ENCODE data around the gene C12orf60. TPM values are rescaled to one million over a fixed set of nuclear protein-coding genes. Genes with fewer than 3 reads are reported as not detected.
A peak's percentile ranks its signal among the peaks of the same experiment; 100 is the strongest.

The C12orf60 gene
- total and polyA plus RNA-seq, 4 experiments from 2014 or later, result 0.45 to 2.0 (median 1.4) TPM

DNA sequence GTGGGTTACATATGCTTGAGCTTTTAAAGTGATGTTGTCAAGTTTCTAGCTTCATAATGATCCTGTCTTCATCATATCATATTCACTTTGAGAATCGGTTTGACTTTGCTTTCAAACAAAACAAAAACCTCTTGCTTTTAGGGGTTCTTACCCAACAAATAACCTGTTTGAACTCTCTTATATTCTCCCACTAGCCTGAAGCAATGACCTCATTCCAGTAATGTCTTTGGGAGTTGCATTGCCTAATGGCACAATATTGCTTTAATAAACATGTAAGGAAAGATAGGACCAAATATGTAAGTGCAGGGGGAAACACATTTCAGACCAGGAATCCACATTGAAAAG is 27.9 kb upstream of the C12orf60 start:
- peaks cover 0 to 25% of the 10 kb centered on the region in 2 donors for H3K36me3 Mint-ChIP-seq
- Histone ChIP-seq H3K9me3 (ENCODE audit: control insufficient read depth in 1 of 2, low read length in 2 of 2) (no peaks in the 10 kb centered on the region), H3K27ac (ENCODE audit: low read depth, low read length) (peak overlapping the region; percentile 73), H3K4me1 (ENCODE audit: insufficient read depth, low read length) (peaks cover 38% of the 10 kb centered on the region), H3K36me3 (ENCODE audit: insufficient read depth, low read length) (no peaks in the 10 kb centered on the region), H3K4me3 (ENCODE audit: low read length in 2 of 2) (peak overlapping the region in 1 of 2 donors; percentile 87), H3K27me3 (ENCODE audit: insufficient read depth, low read length) (no peaks in the 10 kb centered on the region)
- peak overlapping the region; percentile 97 to 100 (median 99) for H3K27ac Mint-ChIP-seq
- peaks cover 0 to 8% (median 0%) of the 10 kb centered on the region in 8 donors for H3K9me3 Mint-ChIP-seq
- ChIA-PET CTCF (ENCODE audit: partially characterized antibody) (interaction anchor here (1.2 to 3.3 kb wide), 10 partner anchors 9 to 445 kb away, joined by 3 to 14 read pairs (median 4); partner anchors contain the start of genes ATF7IP, C12orf60, ERP27 and RERG), POLR2A (ENCODE audit: partially characterized antibody) (interaction anchor here (0.8 to 8.5 kb wide), 11 partner anchors 8 to 410 kb away, joined by 3 to 376 read pairs (median 4); partner anchors contain the start of genes ARHGDIB, ATF7IP, C12orf60 and WBP11)
- no peaks in the 10 kb centered on the region for H3K27me3 Mint-ChIP-seq
- H3K4me1 Mint-ChIP-seq, result peaks cover 28 to 58% (median 41%) of the 10 kb centered on the region in 4 donors
- DNase-seq, result no peak
- H3K4me3 Mint-ChIP-seq, result peak overlapping the region; percentile 96 to 99 (median 99)
- intact Hi-C loops (cut with micrococcal nuclease), result loop anchor here (1.0 to 2.0 kb wide), 3 partner anchors 10 to 221 kb away; no protein-coding TSS in a partner anchor

DNA sequence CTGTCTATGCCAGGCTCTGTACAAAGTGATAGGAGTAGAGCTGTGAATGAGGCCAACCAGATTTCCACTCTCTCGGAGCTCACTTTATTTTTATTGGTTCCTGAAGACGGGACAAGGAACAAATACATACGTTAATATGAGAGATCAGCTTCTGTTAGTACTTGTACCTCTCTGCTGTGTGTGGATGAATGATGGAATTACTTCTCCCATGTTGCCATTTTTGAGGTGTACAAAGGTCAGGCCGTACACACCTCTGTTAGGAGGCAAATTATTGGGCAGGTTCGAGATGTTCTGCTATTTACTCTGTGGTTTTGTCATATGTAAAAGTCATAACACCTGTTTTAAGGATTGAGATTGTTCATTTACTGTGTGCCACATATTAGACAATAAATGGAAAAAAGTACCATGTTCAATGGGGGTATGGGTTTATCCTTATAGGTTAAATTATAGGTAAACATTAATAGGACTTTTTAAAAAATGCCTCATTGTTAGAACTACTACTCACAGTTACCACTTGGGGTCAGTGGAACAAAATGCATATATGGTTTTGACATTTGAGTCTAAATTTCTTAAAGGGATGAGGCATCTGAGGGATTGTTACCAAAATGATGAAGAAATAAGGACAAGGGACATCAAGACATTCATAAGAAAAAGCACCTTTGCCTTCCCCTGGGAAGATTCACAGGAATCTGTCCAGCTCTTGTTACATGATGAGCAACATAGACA is 27.1 kb upstream of the C12orf60 start:
- H3K27me3 Mint-ChIP-seq, result no peaks in the 10 kb centered on the region
- DNase-seq, result no peak
- peaks cover 0 to 3% (median 0%) of the 10 kb centered on the region in 8 donors for H3K9me3 Mint-ChIP-seq
- peaks cover 38% of the 10 kb centered on the region for H3K4me1 ChIP-seq (ENCODE audit: insufficient read depth, low read length)
- peak overlapping the region in 6 of 8 donors; percentile 11 to 99 (median 98) for H3K4me3 Mint-ChIP-seq
- ChIA-PET CTCF (ENCODE audit: partially characterized antibody) (interaction anchor here (1.2 to 3.3 kb wide), 8 partner anchors 8 to 445 kb away, joined by 3 to 14 read pairs (median 5); partner anchors contain the start of genes C12orf60, ERP27, RERG and WBP11), POLR2A (ENCODE audit: partially characterized antibody) (interaction anchor here (2.8 to 8.5 kb wide), 4 partner anchors 8 to 185 kb away, joined by 23 to 376 read pairs (median 145); partner anchors contain the start of genes ARHGDIB, C12orf60 and WBP11)
- H3K4me3 ChIP-seq (ENCODE audit: low read length in 2 of 2), result no peak overlapping the region
- no peaks in the 10 kb centered on the region for H3K9me3 ChIP-seq (ENCODE audit: control insufficient read depth in 1 of 2, low read length in 2 of 2)
- H3K27ac Mint-ChIP-seq, result peak overlapping the region in 3 of 7 donors; percentile 34 to 100 (median 97)
- H3K27ac ChIP-seq (ENCODE audit: low read depth, low read length), result no peak overlapping the region
- H3K36me3 ChIP-seq (ENCODE audit: insufficient read depth, low read length), result no peaks in the 10 kb centered on the region
- no peaks in the 10 kb centered on the region for H3K27me3 ChIP-seq (ENCODE audit: insufficient read depth, low read length)
- peaks cover 29 to 52% (median 40%) of the 10 kb centered on the region in 4 donors for H3K4me1 Mint-ChIP-seq
- intact Hi-C loops (cut with micrococcal nuclease), result no loop called here
- peaks cover 0 to 19% of the 10 kb centered on the region in 2 donors for H3K36me3 Mint-ChIP-seq

DNA sequence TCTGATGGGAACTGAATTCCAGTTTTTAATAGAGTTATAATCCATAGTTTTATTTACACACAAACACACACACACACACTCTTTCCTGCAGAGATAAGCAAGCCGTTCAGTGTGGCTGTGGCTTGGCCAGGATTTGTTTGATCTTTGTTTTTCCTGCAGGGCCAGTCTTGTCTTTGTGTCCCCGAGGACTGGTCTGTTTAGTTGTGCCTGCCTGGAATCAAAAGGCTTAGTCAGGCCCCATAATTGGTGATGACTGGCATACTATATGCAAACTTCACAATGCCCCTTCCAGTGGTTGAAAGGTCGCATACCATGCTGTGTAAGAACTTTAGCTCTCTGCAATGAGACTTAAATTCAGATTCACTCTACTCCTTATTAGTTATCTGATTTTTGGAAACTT is 26.2 kb upstream of the C12orf60 start:
- peaks cover 0 to 2% (median 0%) of the 10 kb centered on the region in 8 donors for H3K9me3 Mint-ChIP-seq
- no peaks in the 10 kb centered on the region for H3K27me3 Mint-ChIP-seq
- Histone ChIP-seq H3K27me3 (ENCODE audit: insufficient read depth, low read length) (no peaks in the 10 kb centered on the region), H3K4me1 (ENCODE audit: insufficient read depth, low read length) (peaks cover 32% of the 10 kb centered on the region), H3K9me3 (ENCODE audit: control insufficient read depth in 1 of 2, low read length in 2 of 2) (no peaks in the 10 kb centered on the region), H3K4me3 (ENCODE audit: low read length in 2 of 2) (no peak overlapping the region), H3K27ac (ENCODE audit: low read depth, low read length) (no peak overlapping the region), H3K36me3 (ENCODE audit: insufficient read depth, low read length) (no peaks in the 10 kb centered on the region)
- ChIA-PET CTCF (ENCODE audit: partially characterized antibody) (interaction anchor here (1.0 to 1.2 kb wide), 4 partner anchors 11 to 25 kb away, joined by 3 to 4 read pairs (median 4); no protein-coding TSS in a partner anchor), POLR2A (ENCODE audit: partially characterized antibody) (interaction anchor here (0.8 to 5.4 kb wide), 3 partner anchors 7 to 26 kb away, joined by 3 to 41 read pairs (median 5); a partner anchor contains a TSS)
- no peak overlapping the region for H3K4me3 Mint-ChIP-seq
- peaks cover 0 to 13% of the 10 kb centered on the region in 2 donors for H3K36me3 Mint-ChIP-seq
- no peak overlapping the region for H3K27ac Mint-ChIP-seq
- intact Hi-C loops (cut with micrococcal nuclease), result no loop called here
- H3K4me1 Mint-ChIP-seq, result peaks cover 22 to 45% (median 33%) of the 10 kb centered on the region in 4 donors
- DNase-seq, result no peak

DNA sequence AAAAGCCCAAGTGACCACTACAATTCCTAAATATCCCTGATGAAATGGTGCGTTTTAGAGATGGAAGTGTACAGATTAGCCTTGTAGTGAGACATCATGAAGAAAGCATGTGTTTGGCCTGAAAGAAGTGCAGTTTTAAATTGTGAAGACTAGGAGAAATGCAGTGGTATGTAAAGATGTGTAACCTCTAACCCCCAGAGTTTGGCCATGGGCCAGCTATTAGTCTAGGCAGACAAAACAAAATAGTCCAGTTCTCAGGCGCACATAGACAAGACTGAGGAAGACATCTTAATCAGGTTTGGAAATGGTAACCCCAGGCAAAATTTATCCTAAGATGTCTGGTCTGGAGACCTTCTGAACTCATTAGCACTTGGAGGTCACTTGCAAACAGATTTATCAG is 23.6 kb upstream of the C12orf60 start:
- peaks cover 9 to 15% of the 10 kb centered on the region in 2 donors for H3K36me3 Mint-ChIP-seq
- no peaks in the 10 kb centered on the region for H3K27me3 ChIP-seq (ENCODE audit: insufficient read depth, low read length)
- H3K9me3 Mint-ChIP-seq, result peaks cover 0 to 2% (median 0%) of the 10 kb centered on the region in 8 donors
- H3K27me3 Mint-ChIP-seq, result no peaks in the 10 kb centered on the region
- H3K36me3 ChIP-seq (ENCODE audit: insufficient read depth, low read length), result no peaks in the 10 kb centered on the region
- H3K27ac Mint-ChIP-seq, result no peak overlapping the region
- ChIA-PET CTCF (ENCODE audit: partially characterized antibody) (interaction anchor here (1.4 to 3.0 kb wide), 2 partner anchors 10 to 13 kb away, joined by 4 to 12 read pairs; no protein-coding TSS in a partner anchor), POLR2A (ENCODE audit: partially characterized antibody) (interaction anchor here (5.4 kb wide), 1 partner anchor 9 kb away, joined by 41 read pairs; a partner anchor contains a TSS)
- H3K4me3 ChIP-seq (ENCODE audit: low read length in 2 of 2), result no peak overlapping the region
- intact Hi-C loops (cut with micrococcal nuclease), result no loop called here
- H3K4me3 Mint-ChIP-seq, result no peak overlapping the region
- H3K4me1 ChIP-seq (ENCODE audit: insufficient read depth, low read length), result peaks cover 14% of the 10 kb centered on the region
- H3K27ac ChIP-seq (ENCODE audit: low read depth, low read length), result no peak overlapping the region
- no peak for DNase-seq
- peaks cover 14 to 27% (median 20%) of the 10 kb centered on the region in 4 donors for H3K4me1 Mint-ChIP-seq
- H3K9me3 ChIP-seq (ENCODE audit: control insufficient read depth in 1 of 2, low read length in 2 of 2), result no peaks in the 10 kb centered on the region

DNA sequence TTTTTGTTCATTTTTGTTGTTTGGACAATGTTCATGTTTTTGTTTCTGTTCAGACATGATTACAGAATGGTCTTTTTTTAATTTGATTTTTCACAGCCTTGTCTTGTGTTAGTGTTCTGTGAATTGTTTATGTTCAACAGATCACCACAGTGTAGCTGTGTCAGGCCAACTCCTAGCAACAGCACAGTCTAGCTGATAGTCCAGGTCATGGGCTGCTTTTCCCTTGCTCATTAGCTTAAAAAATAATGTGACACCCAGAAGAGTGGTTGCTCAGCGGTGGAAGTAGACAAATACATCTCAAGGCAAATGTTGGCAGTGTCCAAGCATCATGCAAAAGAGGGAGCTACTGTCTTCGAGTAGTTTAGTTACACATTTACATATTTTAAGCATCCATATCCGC is 22.6 kb upstream of the C12orf60 start:
- H3K27ac ChIP-seq (ENCODE audit: low read depth, low read length), result no peak overlapping the region
- intact Hi-C loops (cut with micrococcal nuclease), result no loop called here
- H3K4me3 ChIP-seq (ENCODE audit: low read length in 2 of 2), result no peak overlapping the region
- Mint-ChIP-seq H3K27ac (no peak overlapping the region), H3K4me3 (no peak overlapping the region), H3K36me3 (peaks cover 11 to 19% of the 10 kb centered on the region in 2 donors), H3K9me3 (peaks cover 0 to 2% (median 0%) of the 10 kb centered on the region in 8 donors), H3K4me1 (peaks cover 6 to 16% (median 10%) of the 10 kb centered on the region in 4 donors), H3K27me3 (no peaks in the 10 kb centered on the region)
- peaks cover 4% of the 10 kb centered on the region for H3K4me1 ChIP-seq (ENCODE audit: insufficient read depth, low read length)
- CTCF ChIA-PET (ENCODE audit: partially characterized antibody), result interaction anchor here (1.2 to 3.0 kb wide), 4 partner anchors 8 to 215 kb away, joined by 3 to 12 read pairs (median 4); a partner anchor contains a TSS
- H3K36me3 ChIP-seq (ENCODE audit: insufficient read depth, low read length), result no peaks in the 10 kb centered on the region
- H3K27me3 ChIP-seq (ENCODE audit: insufficient read depth, low read length), result no peaks in the 10 kb centered on the region
- DNase-seq, result no peak
- no peaks in the 10 kb centered on the region for H3K9me3 ChIP-seq (ENCODE audit: control insufficient read depth in 1 of 2, low read length in 2 of 2)
- POLR2A ChIA-PET (ENCODE audit: partially characterized antibody), result interaction anchor here (1.0 to 5.4 kb wide), 2 partner anchors 10 to 23 kb away, joined by 3 to 41 read pairs; partner anchors contain the start of genes C12orf60 and WBP11

DNA sequence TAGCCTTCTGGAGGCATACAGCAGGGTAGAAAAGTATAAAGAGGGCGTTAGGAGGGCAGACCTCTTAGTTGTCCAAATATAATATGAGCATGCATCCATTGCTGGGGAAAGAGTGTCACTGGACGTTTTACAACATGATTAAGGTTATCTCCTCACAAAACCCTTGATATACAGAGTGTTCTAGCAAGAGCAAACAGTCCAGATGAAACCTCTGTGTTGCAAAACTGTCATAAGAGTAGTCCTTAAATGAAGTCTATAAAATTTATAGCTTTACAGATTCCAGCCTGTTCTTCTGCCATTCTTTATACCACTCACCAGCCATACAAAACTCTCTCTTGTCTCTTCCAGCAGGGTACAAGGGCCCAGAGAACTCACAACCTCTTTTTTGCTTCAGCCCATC is 21.9 kb upstream of the C12orf60 start:
- no peak overlapping the region for H3K27ac ChIP-seq (ENCODE audit: low read depth, low read length)
- Mint-ChIP-seq H3K9me3 (peaks cover 0 to 2% (median 0%) of the 10 kb centered on the region in 8 donors), H3K4me3 (no peak overlapping the region), H3K36me3 (peaks cover 12 to 26% of the 10 kb centered on the region in 2 donors), H3K27me3 (no peaks in the 10 kb centered on the region), H3K27ac (no peak overlapping the region), H3K4me1 (peaks cover 3 to 9% (median 4%) of the 10 kb centered on the region in 4 donors)
- H3K4me1 ChIP-seq (ENCODE audit: insufficient read depth, low read length), result no peaks in the 10 kb centered on the region
- intact Hi-C loops (cut with micrococcal nuclease), result no loop called here
- no peaks in the 10 kb centered on the region for H3K9me3 ChIP-seq (ENCODE audit: control insufficient read depth in 1 of 2, low read length in 2 of 2)
- no peak for DNase-seq
- no peaks in the 10 kb centered on the region for H3K27me3 ChIP-seq (ENCODE audit: insufficient read depth, low read length)
- POLR2A ChIA-PET (ENCODE audit: partially characterized antibody), result interaction anchor here (0.8 to 5.4 kb wide), 3 partner anchors 11 to 22 kb away, joined by 3 to 41 read pairs (median 7); partner anchors contain the start of genes C12orf60 and WBP11
- H3K4me3 ChIP-seq (ENCODE audit: low read length in 2 of 2), result no peak overlapping the region
- CTCF ChIA-PET (ENCODE audit: partially characterized antibody), result interaction anchor here (1.2 to 3.0 kb wide), 4 partner anchors 9 to 214 kb away, joined by 3 to 12 read pairs (median 4); a partner anchor contains a TSS
- peaks cover 2% of the 10 kb centered on the region for H3K36me3 ChIP-seq (ENCODE audit: insufficient read depth, low read length)

All from CD4-positive, alpha-beta memory T cell (primary cell).